ENCODE data around the gene PRR15.
A peak's percentile ranks its signal among the peaks of the same experiment; 100 is the strongest.

The PRR15 gene

GRCh38 chr7:29587195-29587808 lies 23.7 kb downstream of the PRR15 start:
- in situ Hi-C loops (cut with MboI; ENCODE audit: low sequenced_read_pairs, unreplicated experiment), result no loop called here
- DNase-seq (ENCODE audit: low spot score), result no peak
- TF ChIP-seq CTCF (IDR thresholded peaks at IDR 0.05; ENCODE audit: borderline replicate concordance, control extremely low read depth, extremely low read depth, insufficient read depth, missing control alignments), result no peak

GRCh38 chr7:29588212-29588611 lies 24.6 kb downstream of the PRR15 start:
- in situ Hi-C loops (cut with MboI; ENCODE audit: low sequenced_read_pairs, unreplicated experiment), result no loop called here
- TF ChIP-seq CTCF (IDR thresholded peaks at IDR 0.05; ENCODE audit: borderline replicate concordance, control extremely low read depth, extremely low read depth, insufficient read depth, missing control alignments), result no peak
- no peak for DNase-seq (ENCODE audit: low spot score)

- peak; percentile 80 for TF ChIP-seq CTCF (IDR thresholded peaks at IDR 0.05; ENCODE audit: borderline replicate concordance, control extremely low read depth, extremely low read depth, insufficient read depth, missing control alignments)
- in situ Hi-C loops (cut with MboI; ENCODE audit: low sequenced_read_pairs, unreplicated experiment), result no loop called here
- peak; percentile 58 for DNase-seq (ENCODE audit: low spot score)
Measured at GRCh38 chr7:29588900-29589696, 25.5 kb downstream of the PRR15 start.

GRCh38 chr7:29592866-29593265 lies 29.2 kb downstream of the PRR15 start:
- DNase-seq (ENCODE audit: low spot score), result no peak

GRCh38 chr7:29593459-29593858 lies 29.8 kb downstream of the PRR15 start:
- in situ Hi-C loops (cut with MboI; ENCODE audit: low sequenced_read_pairs, unreplicated experiment), result no loop called here
- no peak for DNase-seq (ENCODE audit: low spot score)
- no peak for TF ChIP-seq CTCF (IDR thresholded peaks at IDR 0.05; ENCODE audit: borderline replicate concordance, control extremely low read depth, extremely low read depth, insufficient read depth, missing control alignments)

More at GRCh38 chr7:29592866-29593265, 29.2 kb downstream of the PRR15 start:
- in situ Hi-C loops (cut with MboI; ENCODE audit: low sequenced_read_pairs, unreplicated experiment), result no loop called here
- no peak for TF ChIP-seq CTCF (IDR thresholded peaks at IDR 0.05; ENCODE audit: borderline replicate concordance, control extremely low read depth, extremely low read depth, insufficient read depth, missing control alignments)

GRCh38 chr7:29596593-29597178 lies 33.1 kb downstream of the PRR15 start:
- no peak for TF ChIP-seq CTCF (IDR thresholded peaks at IDR 0.05; ENCODE audit: borderline replicate concordance, control extremely low read depth, extremely low read depth, insufficient read depth, missing control alignments)
- in situ Hi-C loops (cut with MboI; ENCODE audit: low sequenced_read_pairs, unreplicated experiment), result no loop called here
- DNase-seq (ENCODE audit: low spot score), result no peak
